HEK293 (cell line): ENCODE measurements around the gene LRRK1.

Source experiments
- CTCF ChIA-PET: fragments of 350-600 bp; formaldehyde crosslinking; extraction: SDS; loops from one replicate; lab custom pipeline; 2021; ENCODE audit warnings: antibody characterized with exemption; lab: Yijun Ruan, JAX
- POLR2A ChIA-PET: fragments of 300-600 bp; formaldehyde crosslinking; extraction: SDS; loops from one replicate; lab custom pipeline; 2020; ENCODE audit warnings: antibody characterized with exemption, inconsistent platforms; lab: Yijun Ruan, JAX
- H3K27ac ChIP-seq: fragments of 200-500 bp; sonication (Bioruptor generic); 2 replicates; pipeline ENCODE4 v1.5.1; 2014; ENCODE audit warnings: low read depth, low read length, control low read depth, inconsistent platforms; ENCODE audit errors: extremely low read depth
- H3K36me3 ChIP-seq, 2 experiments: fragments of 200-500 bp in 1 of 2; sonication (Bioruptor generic) in 1 of 2; 1 replicate in 1 of 2; 2 replicates in 1 of 2; pipeline ENCODE4 v1.5.1; 2014 to 2017; ENCODE audit warnings: inconsistent platforms in 2 of 2, low read length in 2 of 2; ENCODE audit not compliant: control insufficient read depth in 2 of 2, insufficient read depth in 1 of 2
- H3K4me1 ChIP-seq: fragments of 200-500 bp; sonication (Bioruptor generic); 2 replicates; pipeline ENCODE4 v1.5.1; 2014; ENCODE audit warnings: mild to moderate bottlenecking, low read length, inconsistent platforms; ENCODE audit not compliant: control insufficient read depth, insufficient read depth
- H3K4me3 ChIP-seq: 2 replicates; pipeline ENCODE4 v1.5.1; 2011; ENCODE audit warnings: low read depth, mild to moderate bottlenecking, control low read depth, low read length, moderate library complexity
- H3K9me3 ChIP-seq: fragments of 200-500 bp; sonication (Bioruptor generic); 2 replicates; pipeline ENCODE4 v1.5.1; 2014; ENCODE audit warnings: low read depth, low read length, inconsistent platforms; ENCODE audit not compliant: control insufficient read depth, insufficient read depth
- MEIS1 ChIP-seq: sonication (generic); formaldehyde crosslinking; IDR thresholded peaks from 2 replicates; pipeline ENCODE4 v1.8.1; 2022; ENCODE audit warnings: missing genetic modification reagents, mild to moderate bottlenecking, borderline replicate concordance
- PRDM6 ChIP-seq: fragments of 450-650 bp; formaldehyde crosslinking; IDR thresholded peaks from 2 replicates; pipeline ENCODE4 v1.5.1; 2017; ENCODE audit warnings: missing biosample characterization, missing genetic modification characterization
- REPIN1 ChIP-seq: fragments of 450-650 bp; formaldehyde crosslinking; IDR thresholded peaks from 2 replicates; pipeline ENCODE4 v1.5.1; 2017; ENCODE audit warnings: missing biosample characterization, missing genetic modification characterization, low read depth
- YY1 ChIP-seq: fragments of 450-650 bp; formaldehyde crosslinking; IDR thresholded peaks from 2 replicates; pipeline ENCODE4 v1.5.1; 2018; ENCODE audit warnings: missing biosample characterization, missing genetic modification characterization
- ZBTB44 ChIP-seq: fragments of 450-650 bp; IDR thresholded peaks from 2 replicates; pipeline ENCODE4 v1.5.1; 2018; ENCODE audit warnings: missing biosample characterization, mild to moderate bottlenecking, missing genetic modification characterization
- ZFHX2 ChIP-seq: fragments of 450-650 bp; formaldehyde crosslinking; conservative IDR thresholded peaks from 2 replicates; pipeline ENCODE4 v1.5.1; 2016; ENCODE audit warnings: missing biosample characterization, missing genetic modification characterization
- ZNF626 ChIP-seq: fragments of 450-650 bp; sonication (Bioruptor Pico); formaldehyde crosslinking; IDR thresholded peaks from 2 replicates; pipeline ENCODE4 v1.5.1; 2018; ENCODE audit warnings: missing biosample characterization, missing genetic modification characterization, inconsistent platforms
- ZNF670 ChIP-seq: fragments of 450-650 bp; formaldehyde crosslinking; IDR thresholded peaks from 2 replicates; pipeline ENCODE4 v1.5.1; 2016; ENCODE audit warnings: missing biosample characterization, missing genetic modification characterization, low read depth
- ZNF707 ChIP-seq: fragments of 450-650 bp; formaldehyde crosslinking; IDR thresholded peaks from 2 replicates; pipeline ENCODE4 v1.5.1; 2016; ENCODE audit warnings: missing biosample characterization, missing genetic modification characterization
- ZNF747 ChIP-seq: fragments of 450-650 bp; formaldehyde crosslinking; IDR thresholded peaks from 2 replicates; pipeline ENCODE4 v1.5.1; 2016; ENCODE audit warnings: missing biosample characterization, missing genetic modification characterization
- ZNF777 ChIP-seq: fragments of 450-650 bp; formaldehyde crosslinking; IDR thresholded peaks from 2 replicates; pipeline ENCODE4 v1.5.1; 2017; ENCODE audit warnings: missing biosample characterization, missing genetic modification characterization, borderline replicate concordance
- ZSCAN18 ChIP-seq: fragments of 450-650 bp; formaldehyde crosslinking; IDR thresholded peaks from 2 replicates; pipeline ENCODE4 v1.5.1; 2016; ENCODE audit warnings: missing biosample characterization, missing genetic modification characterization
- ZSCAN5A ChIP-seq: fragments of 450-650 bp; formaldehyde crosslinking; IDR thresholded peaks from 2 replicates; pipeline ENCODE4 v1.5.1; 2016; ENCODE audit warnings: missing biosample characterization, missing genetic modification characterization
- TF ChIP-seq, protein P1 (sequence below): fragments of 450-650 bp; formaldehyde crosslinking; IDR thresholded peaks from 2 replicates; pipeline ENCODE4 v1.5.1; 2017; ENCODE audit warnings: missing biosample characterization, mild to moderate bottlenecking, missing genetic modification characterization, moderate library complexity
- TF ChIP-seq, protein P2 (sequence below): fragments of 450-650 bp; formaldehyde crosslinking; IDR thresholded peaks from 2 replicates; pipeline ENCODE4 v1.5.1; 2016; ENCODE audit warnings: missing biosample characterization, missing genetic modification characterization
- TF ChIP-seq, protein P3 (sequence below): fragments of 450-650 bp; formaldehyde crosslinking; IDR thresholded peaks from 2 replicates; pipeline ENCODE4 v1.5.1; 2016; ENCODE audit warnings: missing biosample characterization, missing genetic modification characterization, borderline replicate concordance

Gene LRRK1

DNA sequence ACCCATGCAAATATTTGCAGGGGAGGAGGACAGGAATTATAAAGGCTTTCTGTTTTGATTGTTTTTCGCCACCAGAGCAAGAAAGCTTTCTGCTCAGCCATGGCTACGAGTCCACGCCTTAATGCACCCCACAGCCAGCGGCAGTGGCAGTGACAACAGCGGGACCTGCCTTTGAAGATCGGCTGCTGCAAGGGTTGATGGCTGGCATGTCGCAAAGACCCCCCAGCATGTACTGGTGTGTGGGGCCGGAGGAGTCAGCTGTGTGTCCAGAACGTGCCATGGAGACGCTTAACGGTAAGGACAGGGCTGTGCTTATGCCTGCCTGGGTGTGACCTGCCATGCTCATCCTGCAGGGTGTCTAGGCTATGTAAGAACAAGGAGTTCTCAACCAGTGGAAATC, 5.3 kb downstream of the LRRK1 start:
- POLR2A ChIA-PET, result interaction anchor here (0.5 kb wide), 1 partner anchor 17 kb away, joined by 4 read pairs; no protein-coding TSS in a partner anchor
- TF ChIP-seq ZNF777 (tag by site-specific recombination) (no peak), ZSCAN18 (no peak), ZNF707 (tag by site-specific recombination) (no peak)
- CTCF ChIA-PET, result interaction anchor here (0.6 to 1.6 kb wide), 3 partner anchors 83 to 326 kb away, joined by 3 to 7 read pairs (median 5); no protein-coding TSS in a partner anchor
- no peak overlapping the region for H3K4me3 ChIP-seq
- no peaks in the 10 kb centered on the region for H3K4me1 ChIP-seq
- H3K36me3 ChIP-seq, result no peaks in the 10 kb centered on the region
- no peaks in the 10 kb centered on the region for H3K9me3 ChIP-seq
- H3K27ac ChIP-seq, result no peak overlapping the region

DNA sequence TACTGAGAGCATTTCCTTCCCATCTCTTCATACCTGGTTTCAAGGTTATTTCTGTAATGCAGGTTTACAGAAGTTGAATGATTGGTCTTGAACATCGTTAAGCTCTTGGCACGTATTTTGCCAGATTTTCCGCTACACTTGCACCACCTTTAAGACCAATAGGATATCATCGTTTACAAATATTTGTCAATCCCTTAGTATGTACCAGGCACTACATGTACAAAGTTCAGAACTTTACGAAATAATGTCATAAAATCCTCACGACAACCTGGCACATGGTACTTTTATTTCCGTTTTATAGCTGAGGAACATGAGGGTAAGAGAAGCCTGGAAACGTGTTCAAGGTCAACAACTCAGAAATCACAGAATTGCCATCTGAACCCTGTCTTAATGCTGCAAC, 6.3 kb downstream of the LRRK1 start:
- H3K4me3 ChIP-seq, result no peak overlapping the region
- no peak overlapping the region for H3K27ac ChIP-seq
- H3K4me1 ChIP-seq, result no peaks in the 10 kb centered on the region
- ChIA-PET CTCF (interaction anchor here (1.1 kb wide), 1 partner anchor 83 kb away, joined by 3 read pairs; no protein-coding TSS in a partner anchor), POLR2A (no interaction called here)
- H3K36me3 ChIP-seq, result no peaks in the 10 kb centered on the region
- no peaks in the 10 kb centered on the region for H3K9me3 ChIP-seq
- TF ChIP-seq ZFHX2 (tag by site-specific recombination), result no peak
- TF ChIP-seq ZNF670 (tag by site-specific recombination), result no peak
- TF ChIP-seq ZBTB44 (tag by site-specific recombination), result no peak

GRCh38 chr15:100926258-100926657, 7.1 kb downstream of the LRRK1 start:
- ChIA-PET POLR2A (no interaction called here), CTCF (interaction anchor here (1.1 kb wide), 1 partner anchor 82 kb away, joined by 3 read pairs; no protein-coding TSS in a partner anchor)
- no peak overlapping the region for H3K4me3 ChIP-seq
- no peaks in the 10 kb centered on the region for H3K4me1 ChIP-seq
- H3K27ac ChIP-seq, result no peak overlapping the region
- no peaks in the 10 kb centered on the region for H3K9me3 ChIP-seq
- no peaks in the 10 kb centered on the region for H3K36me3 ChIP-seq
- TF ChIP-seq, protein P1, sequence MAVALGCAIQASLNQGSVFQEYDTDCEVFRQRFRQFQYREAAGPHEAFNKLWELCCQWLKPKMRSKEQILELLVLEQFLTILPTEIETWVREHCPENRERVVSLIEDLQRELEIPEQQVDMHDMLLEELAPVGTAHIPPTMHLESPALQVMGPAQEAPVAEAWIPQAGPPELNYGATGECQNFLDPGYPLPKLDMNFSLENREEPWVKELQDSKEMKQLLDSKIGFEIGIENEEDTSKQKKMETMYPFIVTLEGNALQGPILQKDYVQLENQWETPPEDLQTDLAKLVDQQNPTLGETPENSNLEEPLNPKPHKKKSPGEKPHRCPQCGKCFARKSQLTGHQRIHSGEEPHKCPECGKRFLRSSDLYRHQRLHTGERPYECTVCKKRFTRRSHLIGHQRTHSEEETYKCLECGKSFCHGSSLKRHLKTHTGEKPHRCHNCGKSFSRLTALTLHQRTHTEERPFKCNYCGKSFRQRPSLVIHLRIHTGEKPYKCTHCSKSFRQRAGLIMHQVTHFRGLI, result no peak
- no peak for TF ChIP-seq YY1 (tag by site-specific recombination)
- no peak for TF ChIP-seq ZNF626 (tag by site-specific recombination)
- TF ChIP-seq MEIS1, result no peak
- TF ChIP-seq PRDM6 (tag by site-specific recombination), result no peak
- no peak for TF ChIP-seq ZNF777 (tag by site-specific recombination)
- TF ChIP-seq ZNF747 (tag by site-specific recombination), result no peak
- TF ChIP-seq, protein P2, sequence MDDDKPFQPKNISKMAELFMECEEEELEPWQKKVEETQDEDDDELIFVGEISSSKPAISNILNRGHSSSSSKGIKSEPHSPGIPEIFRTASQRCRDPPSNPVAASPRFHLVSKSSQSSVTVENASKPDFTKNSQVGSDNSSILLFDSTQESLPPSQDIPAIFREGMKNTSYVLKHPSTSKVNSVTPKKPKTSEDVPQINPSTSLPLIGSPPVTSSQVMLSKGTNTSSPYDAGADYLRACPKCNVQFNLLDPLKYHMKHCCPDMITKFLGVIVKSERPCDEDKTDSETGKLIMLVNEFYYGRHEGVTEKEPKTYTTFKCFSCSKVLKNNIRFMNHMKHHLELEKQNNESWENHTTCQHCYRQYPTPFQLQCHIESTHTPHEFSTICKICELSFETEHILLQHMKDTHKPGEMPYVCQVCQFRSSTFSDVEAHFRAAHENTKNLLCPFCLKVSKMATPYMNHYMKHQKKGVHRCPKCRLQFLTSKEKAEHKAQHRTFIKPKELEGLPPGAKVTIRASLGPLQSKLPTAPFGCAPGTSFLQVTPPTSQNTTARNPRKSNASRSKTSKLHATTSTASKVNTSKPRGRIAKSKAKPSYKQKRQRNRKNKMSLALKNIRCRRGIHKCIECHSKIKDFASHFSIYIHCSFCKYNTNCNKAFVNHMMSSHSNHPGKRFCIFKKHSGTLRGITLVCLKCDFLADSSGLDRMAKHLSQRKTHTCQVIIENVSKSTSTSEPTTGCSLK (tag by site-specific recombination), result no peak
- TF ChIP-seq, protein P3, sequence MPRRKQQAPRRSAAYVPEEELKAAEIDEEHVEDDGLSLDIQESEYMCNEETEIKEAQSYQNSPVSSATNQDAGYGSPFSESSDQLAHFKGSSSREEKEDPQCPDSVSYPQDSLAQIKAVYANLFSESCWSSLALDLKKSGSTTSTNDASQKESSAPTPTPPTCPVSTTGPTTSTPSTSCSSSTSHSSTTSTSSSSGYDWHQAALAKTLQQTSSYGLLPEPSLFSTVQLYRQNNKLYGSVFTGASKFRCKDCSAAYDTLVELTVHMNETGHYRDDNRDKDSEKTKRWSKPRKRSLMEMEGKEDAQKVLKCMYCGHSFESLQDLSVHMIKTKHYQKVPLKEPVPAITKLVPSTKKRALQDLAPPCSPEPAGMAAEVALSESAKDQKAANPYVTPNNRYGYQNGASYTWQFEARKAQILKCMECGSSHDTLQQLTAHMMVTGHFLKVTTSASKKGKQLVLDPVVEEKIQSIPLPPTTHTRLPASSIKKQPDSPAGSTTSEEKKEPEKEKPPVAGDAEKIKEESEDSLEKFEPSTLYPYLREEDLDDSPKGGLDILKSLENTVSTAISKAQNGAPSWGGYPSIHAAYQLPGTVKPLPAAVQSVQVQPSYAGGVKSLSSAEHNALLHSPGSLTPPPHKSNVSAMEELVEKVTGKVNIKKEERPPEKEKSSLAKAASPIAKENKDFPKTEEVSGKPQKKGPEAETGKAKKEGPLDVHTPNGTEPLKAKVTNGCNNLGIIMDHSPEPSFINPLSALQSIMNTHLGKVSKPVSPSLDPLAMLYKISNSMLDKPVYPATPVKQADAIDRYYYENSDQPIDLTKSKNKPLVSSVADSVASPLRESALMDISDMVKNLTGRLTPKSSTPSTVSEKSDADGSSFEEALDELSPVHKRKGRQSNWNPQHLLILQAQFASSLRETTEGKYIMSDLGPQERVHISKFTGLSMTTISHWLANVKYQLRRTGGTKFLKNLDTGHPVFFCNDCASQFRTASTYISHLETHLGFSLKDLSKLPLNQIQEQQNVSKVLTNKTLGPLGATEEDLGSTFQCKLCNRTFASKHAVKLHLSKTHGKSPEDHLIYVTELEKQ, result no peak
- no peak for TF ChIP-seq REPIN1
- TF ChIP-seq ZSCAN5A, result no peak
